Measurements from ENCODE around the gene GSE1.

DNA sequence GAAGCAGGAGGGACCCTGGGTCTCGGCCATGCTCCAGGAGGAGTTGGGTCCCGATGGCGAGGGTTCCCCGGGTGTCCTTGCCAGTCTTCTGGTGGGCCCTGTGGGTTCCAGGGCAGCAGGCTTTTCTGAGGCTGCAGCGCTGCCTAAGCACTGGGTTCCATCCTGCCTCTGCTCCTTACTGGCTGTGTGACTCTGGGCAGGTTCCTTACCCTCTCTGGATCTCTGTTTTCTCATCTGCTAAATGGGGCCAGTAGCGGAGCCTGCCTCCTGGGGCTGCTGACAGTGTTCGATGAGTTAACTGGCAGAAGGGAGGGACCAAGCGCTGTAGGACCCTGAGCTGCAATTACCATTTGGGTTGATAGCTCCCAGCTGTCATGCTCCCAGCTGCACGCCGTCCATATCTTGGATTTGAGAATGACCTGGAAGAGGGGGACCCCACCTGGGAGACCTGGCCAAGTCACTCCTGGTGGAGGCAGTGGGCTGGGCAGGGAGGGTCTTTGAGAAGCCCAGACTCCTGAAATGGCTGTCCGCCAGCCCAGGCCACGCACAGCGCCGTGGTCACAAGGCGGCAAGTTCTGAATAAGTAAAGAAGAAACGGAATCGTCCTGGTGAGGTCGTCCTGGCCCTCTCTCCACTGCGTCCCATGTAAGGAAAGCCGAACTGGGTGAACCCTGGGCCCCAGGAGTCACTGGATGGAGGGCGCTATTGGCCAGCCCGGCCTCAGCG, 47.2 kb upstream of the GSE1 start:
- no peak for TF ChIP-seq CTCF (IDR thresholded peaks at IDR 0.05 in 4 of 5, conservative IDR thresholded peaks at IDR 0.05 in 1 of 5)
- no peak for TF ChIP-seq POLR2A (IDR thresholded peaks at IDR 0.05)

All from gastrocnemius medialis (tissue), 4 donors.